NCI-H460 (cell line): ENCODE measurements around the gene ANKRD42. TPM values are rescaled to one million over a fixed set of nuclear protein-coding genes. Genes with fewer than 3 reads are reported as not detected.
"Not testable (repeated sequence)": the region's sequence is repeated elsewhere in the genome, so short reads cannot be mapped to it uniquely, and the experiment has no call there.

Experiments used
- DNase-seq: peaks from one replicate; pipeline ENCODE4 v3.0.0-alpha.2; 2016; ENCODE audit warnings: low read depth; ENCODE audit errors: extremely low read depth
- total RNA-seq: library from RNA; depleted of rRNA; stranded (reverse); fragments of >200 nt; shearing (Covaris generic); gene quantifications from 2 replicates; pipeline ENCODE4 v1.2.3, GENCODE V29; 2014

ANKRD42 gene
- total RNA-seq, 1 experiment from 2014 or later: 8.4 TPM

- DNase-seq: no peak
Measured at GRCh38 chr11:83223457-83223856, 29.9 kb downstream of the ANKRD42 start.

- no peak for DNase-seq
Measured at GRCh38 chr11:83235825-83236224, 42.3 kb downstream of the ANKRD42 start.

GRCh38 chr11:83238111-83238510 is 44.6 kb downstream of the ANKRD42 start:
- no peak for DNase-seq

- peak; percentile 68 for DNase-seq
Measured at GRCh38 chr11:83241291-83241946, 47.9 kb downstream of the ANKRD42 start.

GRCh38 chr11:83249445-83249844 is 55.9 kb downstream of the ANKRD42 start:
- DNase-seq: no peak

- DNase-seq: peak; percentile 24
Measured at GRCh38 chr11:83249972-83250593, 56.6 kb downstream of the ANKRD42 start.

- no peak for DNase-seq
Measured at GRCh38 chr11:83252266-83252665, 58.8 kb downstream of the ANKRD42 start.

DNA sequence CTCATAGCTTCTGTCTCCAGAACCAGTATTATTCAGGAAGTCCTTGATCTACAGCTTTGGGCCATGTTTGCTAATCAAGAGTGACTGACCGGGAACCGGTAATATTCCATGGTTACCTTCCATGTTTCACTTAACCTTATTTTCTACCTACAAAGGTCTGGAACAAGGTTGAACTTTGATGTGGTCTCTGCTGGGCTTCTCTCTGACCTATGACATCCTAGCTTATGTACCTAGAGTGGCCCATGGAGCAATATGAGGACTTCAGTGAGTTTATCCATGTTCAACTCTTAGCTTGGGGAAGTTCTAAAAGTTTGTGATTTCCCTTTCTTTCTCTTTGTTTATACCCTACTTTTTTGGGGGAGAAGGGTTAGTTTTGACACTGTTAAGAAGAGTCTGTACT is 59.4 kb downstream of the ANKRD42 start:
- no peak for DNase-seq

GRCh38 chr11:83255366-83255765 is 61.9 kb downstream of the ANKRD42 start:
- no peak for DNase-seq

DNA sequence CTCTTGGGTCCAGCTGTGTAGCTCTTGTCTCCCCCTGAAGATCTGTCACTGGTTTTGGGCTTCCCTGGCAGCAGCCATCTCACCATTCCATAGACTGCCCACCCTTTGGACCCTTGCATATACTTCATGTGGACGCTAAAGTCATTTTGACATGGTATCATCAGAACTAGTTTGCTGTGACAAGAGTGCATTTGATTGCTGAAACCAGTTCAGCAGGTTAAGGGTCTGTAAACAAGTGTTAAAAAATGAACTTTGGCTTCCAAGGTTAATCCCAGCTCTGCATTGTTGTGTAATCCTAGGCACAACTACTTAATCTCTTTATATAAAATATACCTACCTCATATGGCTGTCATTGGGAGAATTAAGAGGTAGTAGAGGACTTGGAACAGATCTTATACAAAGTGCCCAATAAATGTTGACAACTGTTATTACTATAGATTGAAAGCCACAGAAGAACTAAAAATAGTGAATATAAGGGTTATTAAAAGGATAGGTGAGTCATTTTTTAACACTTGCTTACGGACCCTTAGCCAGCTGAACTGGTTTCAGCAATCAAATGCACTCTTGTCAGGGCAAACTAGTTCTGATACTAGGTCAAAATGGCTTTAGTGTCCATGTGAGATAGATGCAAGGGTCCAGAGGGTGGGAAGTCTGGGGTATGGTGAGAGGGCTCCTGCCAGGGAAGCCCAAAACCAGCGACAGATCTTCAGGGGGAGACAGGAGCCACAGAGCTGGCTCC is 63.3 kb downstream of the ANKRD42 start:
- DNase-seq: no peak

DNA sequence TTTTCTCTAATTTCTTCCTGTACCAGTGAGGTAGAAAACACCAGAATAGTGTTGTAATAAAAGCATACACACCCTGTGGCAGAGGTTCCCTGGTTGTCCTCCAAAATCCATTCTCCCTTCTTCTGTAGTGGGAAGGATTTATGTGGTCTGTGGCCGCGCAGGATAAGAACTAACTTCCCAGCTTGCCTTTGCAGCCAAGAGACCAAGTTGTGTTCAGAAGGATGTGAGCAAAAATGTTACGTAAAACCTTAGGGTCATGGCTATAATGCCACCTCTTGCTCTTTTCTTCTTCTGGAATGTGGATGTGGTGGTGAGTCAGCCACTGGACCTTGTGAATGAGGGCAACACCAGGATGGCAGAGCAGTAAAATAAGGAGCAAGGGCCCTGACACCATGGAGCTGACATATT is 64.3 kb downstream of the ANKRD42 start:
- no peak for DNase-seq

DNA sequence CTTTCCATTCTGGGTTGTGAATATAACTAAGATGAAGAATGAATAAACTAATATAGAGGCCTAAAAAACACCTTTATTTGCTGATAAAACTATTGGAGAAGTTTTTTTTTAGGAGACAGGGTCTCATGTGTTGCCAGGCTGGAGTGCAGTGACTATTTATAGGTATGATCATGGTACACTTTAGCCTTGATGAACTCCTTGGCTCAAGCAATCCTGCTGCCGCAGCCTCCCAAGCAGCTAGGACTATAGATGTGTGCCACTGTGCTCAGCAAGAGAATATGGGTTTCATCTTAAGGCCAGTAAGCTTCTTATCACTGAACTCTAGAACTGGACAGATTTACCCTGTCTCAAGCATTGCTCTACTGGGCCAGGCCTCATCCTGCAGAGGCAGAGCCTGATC is 66.0 kb downstream of the ANKRD42 start:
- DNase-seq: no peak

DNA sequence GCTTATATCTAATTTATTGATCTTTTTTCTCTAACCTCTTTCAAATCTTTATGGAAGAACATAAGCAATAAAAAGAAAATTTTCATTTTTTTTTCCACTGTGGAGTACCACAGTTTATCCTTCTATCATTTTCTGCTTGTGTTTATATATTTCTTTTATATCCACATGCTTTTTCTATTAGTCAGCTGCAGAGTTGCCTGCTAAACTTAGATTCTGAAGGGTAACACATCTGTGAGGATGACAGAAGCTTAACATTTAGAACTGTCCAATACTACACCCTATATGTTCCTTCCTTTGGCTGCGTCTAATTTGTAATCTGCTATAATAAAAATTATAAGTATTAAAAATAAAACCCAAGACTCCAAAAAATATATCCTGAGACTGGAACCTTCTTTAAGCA is 71.8 kb downstream of the ANKRD42 start:
- no peak for DNase-seq

- not testable (repeated sequence) for DNase-seq
Measured at GRCh38 chr11:83269080-83269479, 75.6 kb downstream of the ANKRD42 start.

- DNase-seq: not testable (repeated sequence)
Measured at GRCh38 chr11:83271734-83272133, 78.2 kb downstream of the ANKRD42 start.

DNA sequence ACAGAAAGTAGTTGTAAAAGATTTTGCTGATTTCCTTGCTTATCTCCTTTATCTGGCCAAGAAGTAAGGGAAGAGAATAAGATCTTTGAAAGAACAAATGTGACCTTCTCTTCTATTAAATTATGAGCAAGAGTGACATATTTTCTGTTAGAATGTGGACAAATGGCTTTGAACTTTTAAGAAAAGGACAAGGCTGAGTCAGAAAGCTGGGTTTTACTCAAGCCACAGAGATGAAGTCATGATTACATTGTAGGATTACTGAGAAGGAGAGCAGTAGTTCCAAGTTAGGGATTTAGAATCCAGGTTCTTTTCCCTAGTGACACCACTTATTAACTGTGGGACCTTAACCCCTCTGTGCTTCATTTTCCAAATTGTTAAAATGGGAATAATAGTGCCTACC is 79.1 kb downstream of the ANKRD42 start:
- DNase-seq: no peak

GRCh38 chr11:83275888-83276641 is 82.6 kb downstream of the ANKRD42 start:
- no peak for DNase-seq

DNA sequence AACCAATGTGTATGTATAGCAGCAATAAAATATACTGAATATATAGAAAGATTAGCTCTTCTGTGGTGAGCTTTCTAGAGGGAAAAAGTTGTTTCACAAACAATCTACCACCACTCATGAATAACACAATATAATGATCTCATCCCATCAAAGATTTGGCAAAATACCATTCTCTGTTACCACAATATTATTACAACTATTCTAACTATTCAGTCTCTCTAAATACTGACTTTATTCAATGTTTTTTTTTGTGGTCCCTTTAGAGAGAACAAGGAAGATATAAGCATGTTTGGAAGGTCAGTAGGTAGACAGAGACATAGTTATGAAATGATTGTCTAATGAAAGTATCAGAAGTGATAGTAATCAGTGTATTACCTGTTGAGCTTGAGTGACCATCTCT is 84.8 kb downstream of the ANKRD42 start:
- DNase-seq: no peak

GRCh38 chr11:83280256-83280655 is 86.7 kb downstream of the ANKRD42 start:
- DNase-seq: no peak

DNA sequence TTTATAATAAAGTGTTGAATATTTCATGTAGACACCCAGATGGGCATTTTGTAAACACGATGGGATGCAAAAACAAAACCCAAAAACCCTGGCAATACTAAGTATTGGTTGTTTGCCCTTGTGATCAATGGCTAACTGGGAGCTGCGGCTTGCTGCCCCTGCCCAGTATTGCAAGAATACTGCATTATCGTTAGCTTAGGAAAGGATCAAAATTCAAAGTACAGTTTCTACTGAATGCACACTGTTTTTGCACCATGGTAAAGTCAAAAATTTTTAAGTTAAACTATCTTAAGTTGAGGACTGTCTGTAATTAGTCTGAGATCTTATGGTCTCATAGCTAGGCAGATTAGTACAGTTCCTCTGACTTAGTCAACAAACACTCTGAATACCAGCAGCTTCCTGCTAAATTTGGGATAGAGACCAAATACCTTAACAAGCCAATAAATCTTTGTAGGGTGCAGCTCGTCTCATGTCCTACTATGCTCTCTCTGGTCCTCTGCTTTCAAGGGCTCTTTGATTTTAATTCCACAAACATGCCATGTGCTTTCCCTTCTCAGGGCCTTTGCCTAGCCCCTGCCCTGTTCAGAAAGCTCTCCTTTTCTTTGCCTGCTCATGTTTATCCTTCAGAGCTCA is 88.7 kb downstream of the ANKRD42 start:
- no peak for DNase-seq
